HL-60 (cell line): ENCODE results near the gene CABP7.

Experiments used
- CTCF ChIP-seq: IDR thresholded peaks from one replicate; pipeline ENCODE4 v1.5.1; 2011; ENCODE audit warnings: low read length, control low read depth, inconsistent platforms; ENCODE audit not compliant: insufficient read depth
- GABPA ChIP-seq: IDR thresholded peaks from 2 replicates; pipeline ENCODE4 v1.6.1; 2012; ENCODE audit warnings: low read depth
- POLR2AphosphoS5 ChIP-seq: IDR thresholded peaks from 2 replicates; pipeline ENCODE4 v1.6.1; 2012; ENCODE audit warnings: low read depth
- REST ChIP-seq: IDR thresholded peaks from 2 replicates; pipeline ENCODE4 v1.6.1; 2012; ENCODE audit warnings: low read depth; ENCODE audit not compliant: insufficient replicate concordance

GRCh38 chr22:29689206-29689879, 30.5 kb upstream of the CABP7 start:
- TF ChIP-seq POLR2AphosphoS5 (no peak), CTCF (no peak), REST (no peak), GABPA (no peak)
